GM12878 (cell line): ENCODE data around the gene ZNF366.

ENCODE experiments used
- CBX5 ChIP-seq: sonication (generic); IDR thresholded peaks from 2 replicates; pipeline ENCODE4 v1.6.1; 2016; ENCODE audit warnings: low read depth, moderate library complexity, mild to moderate bottlenecking, inconsistent platforms
- CTCF ChIP-seq, 3 experiments: IDR thresholded peaks in 2 of 3; conservative IDR thresholded peaks in 1 of 3; 2 replicates each; pipeline ENCODE4 v1.5.1; 2011; ENCODE audit warnings: low read depth in 3 of 3, low read length in 3 of 3, mild to moderate bottlenecking in 3 of 3, control low read depth in 2 of 3, moderate library complexity in 2 of 3, inconsistent platforms in 1 of 3, mixed read lengths in 1 of 3; ENCODE audit not compliant: control insufficient read depth in 2 of 3, insufficient read depth in 1 of 3; ENCODE audit errors: extremely low read depth in 1 of 3
- MAX ChIP-seq: IDR thresholded peaks from 2 replicates; pipeline ENCODE4 v1.6.1; 2012; ENCODE audit warnings: low read depth, low read length, improper control_type of control experiment
- NFYB ChIP-seq: IDR thresholded peaks from 2 replicates; pipeline ENCODE4 v1.6.1; 2011; ENCODE audit warnings: low read depth, mild to moderate bottlenecking, low read length, improper control_type of control experiment, moderate library complexity; ENCODE audit not compliant: insufficient read depth
- POLR2A ChIP-seq: IDR thresholded peaks from 2 replicates; pipeline ENCODE4 v1.6.1; 2011; ENCODE audit warnings: low read depth, mild to moderate bottlenecking, low read length
- SIN3A ChIP-seq: IDR thresholded peaks from 2 replicates; pipeline ENCODE4 v1.6.1; 2012; ENCODE audit warnings: low read depth, low read length, improper control_type of control experiment

DNA sequence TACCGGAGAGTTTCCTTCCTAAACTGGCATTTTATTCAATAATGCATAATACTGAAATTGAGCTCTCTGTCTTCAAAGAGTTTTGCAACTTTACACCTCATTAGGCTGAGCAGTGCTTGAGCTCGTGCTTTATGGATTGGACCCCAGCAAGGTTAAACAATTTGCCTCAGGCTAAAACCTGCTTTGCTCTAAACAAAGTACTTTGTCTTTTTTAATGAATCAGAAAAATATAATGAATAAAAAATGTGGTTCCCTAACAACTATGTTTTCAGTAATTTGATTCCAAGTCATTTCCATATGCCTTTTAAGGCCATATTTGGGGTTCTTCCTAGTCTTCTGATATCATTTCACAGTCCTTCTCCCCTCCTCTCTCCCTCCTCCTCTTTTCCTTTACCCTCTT, 20.0 kb downstream of the ZNF366 start:
- TF ChIP-seq CTCF (IDR thresholded peaks at IDR 0.05 in 2 of 3, conservative IDR thresholded peaks at IDR 0.05 in 1 of 3; ENCODE audit: control insufficient read depth in 2 of 3, extremely low read depth in 1 of 3, insufficient read depth in 1 of 3, low read depth in 3 of 3, low read length in 3 of 3) (no peak), MAX (no peak), SIN3A (no peak), CBX5 (no peak), NFYB (no peak), POLR2A (no peak)
